HUES64 (cell line): ENCODE results near the gene GCK.

Experiments used
- H3K27ac ChIP-seq: 2 replicates; pipeline ENCODE4 v1.7.0; 2013; ENCODE audit warnings: low read depth, low read length, inconsistent platforms
- H3K27me3 ChIP-seq: 2 replicates; pipeline ENCODE4 v1.6.1; 2013; ENCODE audit warnings: mild to moderate bottlenecking, low read length; ENCODE audit not compliant: insufficient read depth
- H3K36me3 ChIP-seq: 2 replicates; pipeline ENCODE4 v1.6.1; 2013; ENCODE audit warnings: mild to moderate bottlenecking, low read length; ENCODE audit not compliant: insufficient read depth
- H3K4me1 ChIP-seq: 2 replicates; pipeline ENCODE4 v1.6.1; 2013; ENCODE audit warnings: mild to moderate bottlenecking, low read length, moderate library complexity; ENCODE audit not compliant: insufficient read depth
- H3K4me3 ChIP-seq: 2 replicates; pipeline ENCODE4 v1.5.1; 2013; ENCODE audit warnings: mild to moderate bottlenecking, low read length, moderate library complexity
- H3K9ac ChIP-seq: 2 replicates; pipeline ENCODE4 v1.6.1; 2013; ENCODE audit warnings: mild to moderate bottlenecking, low read depth, low read length
- H3K9me3 ChIP-seq: 2 replicates; pipeline ENCODE4 v1.6.1; 2013; ENCODE audit warnings: low read depth, low read length; ENCODE audit not compliant: insufficient read depth
- whole genome bisulfite sequencing: fragments of 150-250, 120-280 bp; methylation state at CpG from one replicate; pipeline ENCODE4 v1.1.7; 2013; ENCODE audit warnings: missing lambda C conversion rate; 5-methylcytosine and 5-hydroxymethylcytosine counted together

Gene GCK

GRCh38 chr7:44150966-44151941 lies 38.0 kb downstream of the GCK start:
- H3K9me3 ChIP-seq, result no peaks in the 10 kb centered on the region
- H3K27ac ChIP-seq, result no peak overlapping the region
- H3K9ac ChIP-seq, result no peak overlapping the region
- H3K36me3 ChIP-seq, result no peaks in the 10 kb centered on the region
- H3K4me1 ChIP-seq, result peaks cover 17% of the 10 kb centered on the region
- H3K4me3 ChIP-seq, result no peak overlapping the region
- WGBS, result 91% methylated on average over 16 of the region's 16 CpGs
- H3K27me3 ChIP-seq, result peaks cover 4% of the 10 kb centered on the region; the same call in 1 of the 2 replicates

GRCh38 chr7:44150466-44150832 lies 38.8 kb downstream of the GCK start:
- Histone ChIP-seq H3K9ac (no peak overlapping the region), H3K9me3 (no peaks in the 10 kb centered on the region), H3K4me1 (peaks cover 18% of the 10 kb centered on the region), H3K4me3 (no peak overlapping the region), H3K36me3 (no peaks in the 10 kb centered on the region), H3K27me3 (peaks cover 9% of the 10 kb centered on the region), H3K27ac (no peak overlapping the region)
- WGBS, result 91% methylated on average over 5 of the region's 5 CpGs

GRCh38 chr7:44149571-44150465 lies 39.4 kb downstream of the GCK start:
- peaks cover 18% of the 10 kb centered on the region for H3K4me1 ChIP-seq
- H3K4me3 ChIP-seq, result no peak overlapping the region
- no peak overlapping the region for H3K9ac ChIP-seq
- H3K27me3 ChIP-seq, result peaks cover 16% of the 10 kb centered on the region
- no peaks in the 10 kb centered on the region for H3K36me3 ChIP-seq
- H3K9me3 ChIP-seq, result no peaks in the 10 kb centered on the region
- 93% methylated on average over 18 of the region's 18 CpGs for WGBS
- H3K27ac ChIP-seq, result no peak overlapping the region

GRCh38 chr7:44148961-44149536 lies 40.2 kb downstream of the GCK start:
- Histone ChIP-seq H3K36me3 (no peaks in the 10 kb centered on the region), H3K27me3 (peaks cover 23% of the 10 kb centered on the region), H3K4me3 (no peak overlapping the region), H3K9me3 (no peaks in the 10 kb centered on the region), H3K9ac (no peak overlapping the region), H3K4me1 (peaks cover 18% of the 10 kb centered on the region), H3K27ac (no peak overlapping the region)
- 92% methylated on average over 8 of the region's 9 CpGs for WGBS

DNA sequence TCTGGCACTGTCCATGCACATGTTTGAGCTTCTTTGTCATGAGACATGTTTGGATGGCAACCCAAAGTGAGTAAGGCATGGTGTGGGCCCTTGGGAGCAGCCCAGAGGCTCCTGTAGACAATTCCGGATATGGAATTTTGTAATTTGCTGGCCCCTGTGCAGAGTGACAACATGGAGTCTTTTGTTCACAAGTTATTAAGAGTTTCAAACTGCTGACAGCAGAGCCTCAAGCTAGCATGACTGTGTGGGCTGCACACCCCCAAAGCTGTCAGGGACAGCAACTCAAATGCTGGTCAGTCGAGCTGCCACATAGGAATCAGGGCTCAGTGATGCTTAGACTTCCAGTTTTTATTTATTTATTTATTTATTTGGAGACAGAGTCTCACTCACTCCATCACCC lies 41.1 kb downstream of the GCK start:
- H3K4me1 ChIP-seq, result peaks cover 18% of the 10 kb centered on the region
- no peak overlapping the region for H3K4me3 ChIP-seq
- no peak overlapping the region for H3K27ac ChIP-seq
- H3K9ac ChIP-seq, result no peak overlapping the region
- no peaks in the 10 kb centered on the region for H3K36me3 ChIP-seq
- H3K27me3 ChIP-seq, result peaks cover 30% of the 10 kb centered on the region
- H3K9me3 ChIP-seq, result no peaks in the 10 kb centered on the region
- WGBS, result 88% methylated on average over 2 of the region's 2 CpGs

DNA sequence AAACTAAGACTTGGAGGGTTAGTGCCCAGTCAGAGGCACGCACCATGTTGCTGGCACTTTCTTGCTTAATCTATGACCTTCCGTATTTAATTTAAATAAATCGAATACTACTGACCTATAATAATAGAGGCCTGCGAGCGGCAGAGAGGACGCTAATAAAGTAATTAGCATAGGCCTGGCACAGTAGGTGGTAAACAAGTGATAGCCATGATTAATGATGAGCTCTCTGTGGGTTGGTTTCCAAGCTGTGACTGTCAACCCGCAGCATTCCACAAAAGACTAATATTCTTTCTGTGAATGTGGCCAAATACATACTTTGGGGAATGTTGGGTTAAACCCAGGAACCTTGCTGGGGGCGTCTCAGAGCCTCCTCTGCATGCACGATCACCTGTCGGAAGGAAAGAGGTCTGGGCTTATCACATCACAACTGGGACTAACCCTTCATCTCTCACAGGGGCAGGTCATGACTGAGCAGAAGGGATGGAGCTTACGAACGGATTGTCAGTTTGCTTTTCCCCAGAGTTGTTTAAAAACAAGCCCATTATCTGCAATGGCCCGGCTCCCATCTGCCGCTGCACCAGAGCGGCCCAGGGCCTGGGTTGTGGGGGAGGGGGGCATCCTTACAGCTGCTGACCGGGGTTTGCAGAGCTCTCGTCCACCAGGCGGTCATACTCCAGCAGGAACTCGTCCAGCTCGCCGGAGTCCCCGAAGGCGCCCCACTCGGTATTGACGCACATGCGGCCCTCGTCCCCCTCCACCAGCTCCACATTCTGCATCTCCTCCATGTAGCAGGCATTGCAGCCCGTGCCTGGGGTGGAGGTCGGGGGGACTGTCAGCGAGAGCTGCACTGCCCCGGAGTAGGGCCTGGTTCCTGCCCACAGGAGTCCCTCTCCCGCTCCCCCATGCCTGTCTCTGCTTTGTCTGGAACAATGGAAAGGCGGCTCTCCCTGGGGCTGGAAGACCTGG lies 41.9 kb downstream of the GCK start:
- no peak overlapping the region for H3K4me3 ChIP-seq
- 77% methylated on average over 33 of the region's 33 CpGs for WGBS
- H3K9ac ChIP-seq, result no peak overlapping the region
- H3K36me3 ChIP-seq, result no peaks in the 10 kb centered on the region
- H3K27ac ChIP-seq, result no peak overlapping the region
- peaks cover 18% of the 10 kb centered on the region for H3K4me1 ChIP-seq
- H3K9me3 ChIP-seq, result no peaks in the 10 kb centered on the region
- H3K27me3 ChIP-seq, result peaks cover 30% of the 10 kb centered on the region

DNA sequence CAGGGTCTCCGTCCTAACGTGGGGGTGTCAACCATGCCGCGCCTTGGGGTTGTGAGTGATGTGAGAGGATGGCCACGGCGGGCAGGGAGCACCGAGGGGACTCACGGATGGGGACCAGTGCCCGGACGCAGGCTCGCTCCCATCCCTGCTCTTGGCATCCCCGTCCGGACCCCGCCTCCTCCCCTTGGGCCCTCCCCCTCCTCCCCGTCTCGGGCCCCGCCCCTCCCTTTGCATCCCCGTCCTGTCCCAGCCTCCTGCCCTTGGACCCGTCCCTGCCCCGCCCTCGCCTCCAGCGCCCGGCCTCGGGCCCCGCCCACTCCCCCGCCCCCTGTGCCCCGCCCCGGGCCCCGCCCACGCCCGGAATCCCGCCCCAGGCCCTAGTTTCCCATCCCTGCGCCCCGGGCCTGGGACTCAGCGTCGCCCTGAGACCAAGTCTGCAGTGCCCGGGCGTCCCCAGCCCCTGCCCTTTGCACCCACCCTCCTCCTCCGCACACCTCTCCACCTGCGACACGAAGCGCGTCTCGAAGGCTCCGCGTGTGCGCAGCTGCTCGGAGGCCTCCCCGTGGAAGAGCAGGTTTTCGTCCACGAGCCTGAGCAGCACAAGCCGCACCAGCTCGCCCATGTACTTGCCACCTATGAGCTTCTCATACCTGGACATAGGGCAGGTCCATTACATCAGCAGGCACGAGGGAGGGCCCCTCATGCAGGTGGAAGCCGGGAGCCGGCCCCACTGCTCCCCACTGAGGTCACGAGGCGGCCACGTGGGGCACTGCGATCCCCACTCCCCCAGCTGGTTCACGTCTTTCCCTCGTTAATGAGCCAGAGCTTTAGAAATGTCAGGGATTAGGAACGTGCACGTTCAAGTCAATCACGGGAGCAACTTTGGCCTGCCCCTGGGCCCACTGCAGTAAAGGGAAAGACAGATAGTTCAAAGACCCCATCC lies 43.0 kb downstream of the GCK start:
- peaks cover 30% of the 10 kb centered on the region for H3K27me3 ChIP-seq
- H3K27ac ChIP-seq, result no peak overlapping the region
- H3K9ac ChIP-seq, result no peak overlapping the region; the same call in 1 of the 2 replicates
- 29% methylated on average over 54 of the region's 65 CpGs for WGBS
- peak overlapping the region; percentile 66 for H3K4me3 ChIP-seq
- no peaks in the 10 kb centered on the region for H3K36me3 ChIP-seq
- no peaks in the 10 kb centered on the region for H3K9me3 ChIP-seq
- peaks cover 18% of the 10 kb centered on the region for H3K4me1 ChIP-seq

- Histone ChIP-seq H3K27me3 (peaks cover 30% of the 10 kb centered on the region), H3K4me3 (peak overlapping the region; percentile 66), H3K9ac (no peak overlapping the region), H3K36me3 (no peaks in the 10 kb centered on the region), H3K27ac (no peak overlapping the region), H3K4me1 (peaks cover 18% of the 10 kb centered on the region), H3K9me3 (no peaks in the 10 kb centered on the region)
- WGBS, result 17% methylated on average over 53 of the region's 53 CpGs
Observed at GRCh38 chr7:44145479-44145968, 43.7 kb downstream of the GCK start.

- Histone ChIP-seq H3K36me3 (no peaks in the 10 kb centered on the region), H3K27me3 (peaks cover 30% of the 10 kb centered on the region), H3K4me3 (peak overlapping the region; percentile 66), H3K9me3 (no peaks in the 10 kb centered on the region), H3K4me1 (peaks cover 18% of the 10 kb centered on the region), H3K27ac (no peak overlapping the region), H3K9ac (no peak overlapping the region)
- WGBS, result 84% methylated on average over 31 of the region's 31 CpGs
Observed at GRCh38 chr7:44144968-44145478, 44.2 kb downstream of the GCK start.
